ENCODE results near the gene ZNF423.

ZNF423 gene

DNA sequence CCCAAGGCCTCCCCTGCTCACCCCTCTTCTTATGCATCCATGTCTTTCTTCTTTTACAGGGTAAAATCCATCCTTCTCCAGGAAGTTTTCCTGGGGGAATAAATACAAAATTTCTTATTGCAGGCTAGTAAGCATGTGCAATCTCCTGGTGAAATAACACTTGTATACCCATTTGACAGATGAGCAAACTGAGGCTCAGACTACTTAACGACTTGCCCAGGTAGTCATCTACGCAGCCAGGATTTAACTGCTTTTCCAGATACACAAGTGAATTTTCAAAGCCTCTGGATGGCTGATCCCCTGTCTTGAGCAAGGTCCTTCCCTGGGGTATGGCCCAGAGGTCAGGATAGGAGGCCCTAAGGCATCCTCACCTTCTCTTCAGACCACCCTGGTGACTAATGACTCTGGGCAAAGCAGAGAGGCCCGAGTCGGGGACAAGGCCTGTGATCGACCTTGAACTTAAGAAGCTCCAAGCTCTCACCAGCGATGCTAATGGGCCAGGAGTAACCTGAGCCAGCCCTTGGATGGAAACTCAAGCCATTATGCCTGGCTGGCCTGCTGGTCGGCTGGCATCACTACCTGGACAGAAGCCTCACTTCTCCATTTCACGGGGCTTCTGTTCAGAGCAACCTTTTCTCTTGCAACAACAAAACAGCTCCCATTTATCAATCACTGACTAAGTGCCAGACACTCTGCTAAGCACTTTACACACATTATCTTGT lies 33.1 kb downstream of the ZNF423 start:
- DNase-seq (ENCODE audit: low read depth): no peak

DNA sequence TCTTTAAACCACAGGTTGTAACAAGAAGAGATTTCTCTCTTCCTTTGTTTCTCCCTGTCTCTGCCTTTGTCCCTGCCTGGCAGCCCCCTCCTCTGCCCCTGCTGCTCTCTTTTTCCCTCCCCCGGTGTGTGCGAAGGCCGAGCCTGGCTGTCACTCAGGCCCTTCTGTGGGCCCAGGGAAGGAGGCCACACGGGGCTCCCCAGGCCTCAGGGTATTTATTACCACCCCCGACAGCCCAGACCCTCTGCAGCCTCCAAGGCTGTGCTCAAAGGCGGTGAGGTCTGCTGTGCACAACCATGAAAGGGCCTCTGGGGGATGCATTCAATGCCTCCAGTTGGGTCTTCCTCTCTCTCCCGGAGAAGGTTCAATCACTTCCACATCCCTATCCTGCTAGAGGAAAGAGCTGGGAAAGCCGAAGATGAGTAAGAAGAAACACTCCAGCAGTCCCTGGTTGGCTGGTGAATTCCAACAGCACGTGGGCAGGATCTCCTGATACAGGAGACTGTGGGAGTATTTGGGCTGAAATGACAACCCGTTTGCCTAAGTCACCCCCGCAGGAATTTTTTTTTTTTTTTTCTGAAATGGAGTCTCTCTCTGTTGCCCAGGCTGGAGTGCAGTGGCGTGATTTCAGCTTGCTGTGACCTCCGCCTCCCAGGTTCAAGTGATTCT lies 34.2 kb downstream of the ZNF423 start:
- no peak for DNase-seq (ENCODE audit: low read depth)

DNA sequence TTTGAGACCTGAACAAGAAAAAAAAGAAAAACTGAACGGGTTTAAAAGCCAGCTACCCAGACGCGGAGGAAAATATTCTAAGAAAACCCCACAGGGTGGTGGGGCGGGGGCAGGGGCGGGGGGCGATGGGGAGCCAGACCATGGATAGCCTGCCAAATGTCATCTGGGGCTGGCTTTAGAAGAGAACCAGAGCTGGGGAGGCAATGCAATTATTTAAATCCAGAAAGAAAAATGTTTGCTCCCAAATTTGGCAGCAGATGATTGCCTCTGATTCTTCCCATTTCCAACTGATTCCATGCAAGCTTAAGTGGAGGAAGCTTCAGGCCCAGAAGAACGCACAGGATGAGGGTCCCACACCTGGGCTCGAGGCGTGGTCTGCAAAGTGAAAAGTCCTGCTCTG lies 34.8 kb downstream of the ZNF423 start:
- DNase-seq (ENCODE audit: low read depth): no peak

GRCh38 chr16:49817754-49818507 lies 38.0 kb downstream of the ZNF423 start:
- no peak for DNase-seq (ENCODE audit: low read depth)

DNA sequence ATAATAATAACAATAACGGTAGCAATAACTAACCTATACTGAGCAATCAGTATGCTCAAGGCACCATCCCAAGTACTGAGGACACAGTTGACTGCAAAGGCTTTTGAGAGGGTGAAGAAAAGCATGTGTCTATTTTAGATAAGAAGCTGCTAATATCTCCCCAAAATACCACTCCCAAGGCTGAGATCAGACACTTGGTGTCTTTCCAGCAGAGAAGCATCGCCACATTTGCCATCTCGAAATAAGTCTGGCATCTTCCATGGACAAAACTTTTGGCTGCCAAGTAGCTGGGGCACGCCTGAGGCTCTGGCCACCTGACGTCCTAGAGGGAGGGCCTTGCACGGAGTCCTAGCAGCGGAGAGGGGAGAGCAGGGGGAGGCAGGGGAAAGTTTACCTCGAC lies 39.0 kb downstream of the ZNF423 start:
- no peak for DNase-seq (ENCODE audit: low read depth)

DNA sequence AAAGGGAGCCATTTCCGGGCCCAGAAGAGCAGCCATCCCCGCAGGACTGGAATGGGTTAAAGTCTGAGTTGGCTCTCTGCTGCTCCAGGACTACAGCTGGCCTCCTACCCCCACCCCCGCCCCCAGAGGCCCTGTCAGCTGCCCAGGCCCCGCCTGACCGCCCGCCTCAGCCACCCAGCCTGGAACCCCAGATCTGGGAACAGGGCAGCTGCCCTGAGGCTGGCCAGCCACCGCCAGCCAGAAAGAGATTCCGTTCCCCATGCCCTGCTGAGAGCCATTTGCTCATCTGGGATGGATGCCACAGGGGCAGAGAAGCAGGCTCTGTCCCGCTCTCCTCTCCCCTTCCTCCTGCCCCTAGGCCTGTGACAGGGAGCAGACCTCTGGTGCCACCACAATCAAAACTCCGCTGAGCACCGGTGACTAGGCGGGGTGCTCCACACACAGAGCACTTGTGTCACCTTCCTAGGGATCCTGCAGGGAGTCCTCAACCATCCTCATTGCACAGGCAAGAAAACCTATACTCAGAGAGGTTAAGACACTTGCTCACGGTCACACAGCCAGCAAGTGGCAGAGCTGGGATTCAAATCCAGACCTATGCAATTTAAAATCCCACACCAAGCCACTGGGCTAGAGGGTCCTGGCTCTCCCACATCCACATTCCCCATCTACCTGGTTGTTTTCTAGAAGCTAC lies 44.1 kb downstream of the ZNF423 start:
- DNase-seq (ENCODE audit: low read depth): no peak

DNA sequence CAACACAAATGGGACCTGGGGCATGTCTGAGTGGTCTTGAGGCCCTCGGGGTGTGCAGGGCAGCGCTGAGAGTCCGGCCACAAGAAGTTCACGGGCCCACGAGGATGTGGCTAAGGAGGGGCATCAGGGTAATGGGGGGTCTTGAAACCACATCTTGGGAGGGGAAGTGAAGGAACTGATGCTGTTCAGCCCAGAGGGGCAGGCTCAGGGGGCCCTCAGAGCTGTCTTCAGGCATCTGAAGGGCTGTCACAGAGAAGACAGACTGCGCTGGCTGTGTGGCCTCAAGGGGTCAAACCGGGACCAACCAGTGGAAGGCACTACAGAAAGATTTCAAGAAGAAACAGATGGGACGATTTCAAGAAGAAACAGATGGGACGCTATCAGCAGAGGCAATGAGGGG lies 45.1 kb downstream of the ZNF423 start:
- no peak for DNase-seq (ENCODE audit: low read depth)

GRCh38 chr16:49809561-49809960 lies 46.4 kb downstream of the ZNF423 start:
- DNase-seq (ENCODE audit: low read depth): no peak

GRCh38 chr16:49809062-49809461 lies 46.9 kb downstream of the ZNF423 start:
- no peak for DNase-seq (ENCODE audit: low read depth)

- DNase-seq (ENCODE audit: low read depth): no peak
Measured at GRCh38 chr16:49806446-49806845, 49.5 kb downstream of the ZNF423 start.

DNA sequence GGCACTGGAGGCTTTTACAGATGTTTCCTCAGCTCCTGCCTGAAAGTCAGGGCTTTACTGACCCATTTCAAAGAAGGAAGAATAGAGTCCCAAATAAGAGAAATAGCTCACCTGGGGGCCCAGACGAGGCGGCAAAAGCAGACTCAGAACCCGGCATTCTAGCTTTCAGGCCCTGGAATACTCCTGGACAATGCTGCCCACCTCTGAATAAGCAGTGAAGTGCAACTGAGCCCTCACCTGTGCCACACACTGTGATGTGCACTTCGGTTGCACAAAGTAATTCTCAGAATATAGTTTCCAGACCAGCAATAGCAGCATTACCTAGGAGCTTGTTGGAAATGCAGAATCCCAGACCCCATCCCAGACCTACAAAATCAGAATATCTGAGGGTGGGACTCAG lies 54.6 kb downstream of the ZNF423 start:
- no peak for DNase-seq (ENCODE audit: low read depth)

DNA sequence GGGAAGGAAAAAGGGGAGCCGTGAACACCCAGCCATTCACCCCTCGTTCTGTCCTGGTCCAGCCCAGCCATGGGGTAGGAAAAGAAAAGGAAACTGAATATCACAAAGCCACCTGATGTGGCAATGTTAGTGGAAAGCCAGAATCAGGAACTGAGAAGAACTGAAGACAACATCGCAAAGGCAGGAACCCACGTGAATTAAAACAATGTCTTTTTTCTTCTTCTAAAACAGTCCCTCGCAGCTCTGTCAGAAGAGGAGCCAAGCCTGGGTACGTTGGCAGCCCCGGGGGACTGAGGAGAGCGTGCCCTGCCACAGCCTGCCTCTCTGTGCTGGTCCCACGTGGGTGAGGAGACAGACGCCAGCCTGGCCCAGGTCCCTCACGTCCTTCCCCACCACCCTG lies 55.0 kb downstream of the ZNF423 start:
- DNase-seq (ENCODE audit: low read depth): no peak

GRCh38 chr16:49800441-49800840 lies 55.5 kb downstream of the ZNF423 start:
- DNase-seq (ENCODE audit: low read depth): no peak

GRCh38 chr16:49799172-49799571 lies 56.7 kb downstream of the ZNF423 start:
- DNase-seq (ENCODE audit: low read depth): no peak

- DNase-seq (ENCODE audit: low read depth): no peak
Measured at GRCh38 chr16:49795513-49795912, 60.4 kb downstream of the ZNF423 start.

DNA sequence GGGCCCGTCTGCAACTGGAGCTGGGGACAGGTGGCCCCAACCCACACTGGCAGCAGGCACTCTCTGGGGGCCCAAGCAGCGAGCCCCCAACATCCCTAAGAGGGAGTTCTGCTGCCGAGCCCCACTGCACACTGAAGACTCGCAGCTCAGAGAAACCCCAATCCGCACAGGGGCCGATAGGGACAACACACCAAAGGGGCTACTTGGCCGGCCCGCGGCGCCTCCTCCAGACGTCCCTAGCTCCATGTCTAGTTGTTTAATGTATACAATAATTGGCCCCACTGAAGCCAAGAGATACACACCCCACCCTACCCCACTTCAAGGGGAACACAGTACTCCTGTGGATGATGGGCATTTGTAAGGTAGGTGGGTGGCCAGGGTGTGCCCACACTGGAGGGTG lies 62.7 kb downstream of the ZNF423 start:
- DNase-seq (ENCODE audit: low read depth): no peak

DNA sequence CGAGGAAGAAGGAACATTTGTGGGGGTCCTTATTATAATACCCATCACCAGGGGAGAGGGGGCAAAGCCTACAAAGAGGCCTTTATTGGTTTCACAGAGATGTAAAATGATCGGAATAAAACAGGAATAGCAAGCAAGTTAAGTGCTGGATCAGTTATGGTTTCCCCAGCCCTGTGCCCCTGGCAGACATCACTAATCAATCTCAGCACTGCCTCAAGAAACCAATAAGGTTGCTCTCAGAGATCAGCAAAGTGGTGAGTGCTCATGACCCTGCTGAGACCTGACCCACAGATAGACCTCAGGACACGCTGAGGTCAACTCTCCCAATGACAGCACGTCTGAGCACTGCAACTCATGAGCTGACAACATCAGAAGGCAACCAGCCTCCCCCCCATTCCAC lies 66.3 kb downstream of the ZNF423 start:
- DNase-seq (ENCODE audit: low read depth): no peak

DNA sequence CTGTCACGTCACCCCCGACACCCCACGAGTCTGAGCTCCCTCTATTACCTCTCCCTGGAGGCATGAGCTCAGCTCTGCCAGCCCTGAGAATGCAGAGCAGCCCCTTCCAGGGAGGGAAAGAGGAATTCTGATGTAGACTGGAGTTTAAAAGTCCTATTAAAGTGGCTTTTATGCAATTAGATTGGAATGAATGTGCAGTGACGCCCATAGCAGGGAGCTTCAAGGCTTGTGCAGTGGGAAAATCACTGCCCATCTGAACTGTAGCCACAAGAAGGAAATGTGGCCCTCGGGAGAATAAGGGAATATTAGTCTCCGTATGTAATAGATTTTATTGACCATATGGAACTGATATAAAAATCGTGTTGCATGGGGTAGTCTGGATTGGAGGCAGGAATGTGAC lies 66.9 kb downstream of the ZNF423 start:
- no peak for DNase-seq (ENCODE audit: low read depth)

DNA sequence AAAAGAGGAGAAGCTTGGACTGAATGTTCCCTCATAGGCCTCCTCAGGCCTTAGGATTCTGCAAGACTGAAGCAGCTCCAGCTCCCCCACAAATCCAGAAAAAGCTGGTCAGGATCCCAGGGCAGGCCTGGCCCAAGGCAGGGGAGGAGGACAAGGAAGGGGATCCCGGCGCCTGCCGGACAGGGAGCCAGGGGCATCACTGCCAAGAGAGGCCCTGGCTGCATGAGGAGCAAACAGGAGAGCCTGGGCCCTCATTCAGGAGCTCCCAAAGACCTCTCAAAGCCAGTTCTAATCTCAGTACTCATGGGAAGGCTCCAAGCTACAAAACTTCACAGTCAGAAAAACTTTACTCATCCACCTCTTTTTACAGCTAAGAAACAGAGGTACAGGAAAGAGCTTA lies 67.3 kb downstream of the ZNF423 start:
- no peak for DNase-seq (ENCODE audit: low read depth)

DNA sequence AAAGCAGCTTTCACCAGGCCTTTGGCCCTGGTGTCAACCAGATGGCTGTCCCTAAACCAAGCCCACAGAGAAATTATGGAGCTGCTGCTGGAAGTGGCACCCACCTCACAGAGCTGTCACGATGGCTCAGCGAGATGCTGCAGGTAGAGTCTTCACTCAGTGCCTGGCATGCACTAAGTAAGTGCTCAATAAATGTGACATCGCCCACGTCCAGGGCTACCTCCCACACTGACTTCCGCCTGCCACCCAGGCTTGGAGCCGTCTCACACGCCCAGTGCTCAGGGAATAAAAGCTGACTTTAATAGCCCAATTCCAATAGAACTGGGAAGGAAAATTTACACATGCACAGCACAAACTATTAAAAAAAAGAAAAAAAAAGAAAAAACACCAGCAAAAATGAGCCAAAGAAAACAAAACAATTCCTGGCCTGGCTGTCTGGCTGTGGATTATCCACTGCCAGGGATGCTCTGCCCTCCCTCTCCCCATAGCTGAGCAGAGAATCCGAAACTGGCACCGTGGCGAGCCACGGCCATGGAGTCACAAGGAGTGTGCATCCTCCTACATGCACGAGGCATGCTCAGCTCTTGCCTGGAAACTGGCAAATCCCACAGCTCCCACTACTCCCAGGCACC lies 68.9 kb downstream of the ZNF423 start:
- DNase-seq (ENCODE audit: low read depth): no peak

- no peak for DNase-seq (ENCODE audit: low read depth)
Measured at GRCh38 chr16:49785970-49786369, 69.9 kb downstream of the ZNF423 start.

DNA sequence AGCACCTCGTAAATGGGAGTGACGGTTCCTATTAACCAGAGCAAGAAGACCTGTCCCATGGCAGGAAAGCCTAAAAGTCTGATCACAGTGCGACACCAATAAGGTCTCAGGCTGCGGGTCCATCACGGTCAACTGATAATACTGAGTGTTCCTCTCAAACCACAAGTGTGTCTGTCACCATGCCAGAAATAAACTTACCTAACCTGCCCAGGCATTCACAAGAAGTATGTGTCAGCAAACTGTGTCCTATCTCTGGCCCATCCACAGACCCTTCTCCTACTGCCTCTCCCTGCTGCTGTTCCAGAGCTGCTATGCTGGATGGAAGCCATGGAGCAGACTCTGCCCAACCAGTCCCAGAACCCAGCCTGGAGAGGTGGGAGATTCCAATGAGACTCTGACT lies 73.5 kb downstream of the ZNF423 start:
- DNase-seq (ENCODE audit: low read depth): no peak
